GM12801 (cell line): ENCODE data around the gene PTCRA.

ENCODE experiments used
- CTCF ChIP-seq: IDR thresholded peaks from one replicate; pipeline ENCODE4 v1.5.1; 2011; ENCODE audit warnings: control low read depth; ENCODE audit not compliant: insufficient read length; ENCODE audit errors: extremely low read depth

The PTCRA gene

GRCh38 chr6:42904467-42904866, 11.4 kb upstream of the PTCRA start:
- TF ChIP-seq CTCF = no peak

DNA sequence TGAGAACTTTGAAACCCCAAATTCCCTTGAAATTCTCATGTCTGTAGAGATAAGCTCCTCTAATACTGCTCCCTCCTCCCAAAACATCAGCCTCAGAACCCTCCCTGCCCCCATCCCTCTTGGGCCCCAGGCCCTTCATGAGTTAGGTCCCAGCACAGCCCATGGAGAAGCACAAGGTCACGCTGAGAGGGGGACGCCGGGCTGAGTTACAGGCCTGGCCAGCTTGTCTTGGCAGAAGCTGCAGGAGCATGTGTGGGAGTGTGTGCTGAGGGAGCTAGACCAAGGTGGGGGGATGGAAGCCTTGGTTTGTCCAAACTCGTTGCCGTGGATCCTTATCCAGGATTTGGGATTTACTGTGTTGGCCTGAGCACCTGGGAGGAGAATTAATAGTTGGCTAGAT, 8.5 kb upstream of the PTCRA start:
- TF ChIP-seq CTCF = no peak

GRCh38 chr6:42909835-42910234, 6.0 kb upstream of the PTCRA start:
- TF ChIP-seq CTCF = no peak

- TF ChIP-seq CTCF = no peak
These were observed 4.5 kb upstream of the PTCRA start for GRCh38 chr6:42911171-42912021.

- no peak for TF ChIP-seq CTCF
These were observed 1.3 kb upstream of the PTCRA start for GRCh38 chr6:42914546-42914945.

DNA sequence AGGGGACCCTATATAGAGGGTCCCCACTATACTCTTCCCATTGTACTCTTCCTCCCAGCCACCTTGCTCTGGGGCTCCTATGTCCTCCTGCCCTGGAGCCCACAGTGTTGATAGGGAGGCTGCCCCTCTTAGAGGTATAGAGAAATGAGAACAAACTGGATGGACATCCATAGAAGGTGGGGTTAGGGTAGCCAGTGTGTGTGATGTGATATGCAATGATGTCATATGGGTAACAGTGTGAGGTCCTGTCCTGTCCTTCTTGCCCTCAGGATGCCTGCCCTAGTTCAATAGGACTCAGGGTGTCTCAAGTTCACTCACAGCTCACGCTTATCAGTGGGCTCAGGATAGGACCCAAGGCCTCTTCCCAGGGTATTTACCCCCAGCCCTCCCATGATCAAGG, 435 bp downstream of the PTCRA start:
- no peak for TF ChIP-seq CTCF

DNA sequence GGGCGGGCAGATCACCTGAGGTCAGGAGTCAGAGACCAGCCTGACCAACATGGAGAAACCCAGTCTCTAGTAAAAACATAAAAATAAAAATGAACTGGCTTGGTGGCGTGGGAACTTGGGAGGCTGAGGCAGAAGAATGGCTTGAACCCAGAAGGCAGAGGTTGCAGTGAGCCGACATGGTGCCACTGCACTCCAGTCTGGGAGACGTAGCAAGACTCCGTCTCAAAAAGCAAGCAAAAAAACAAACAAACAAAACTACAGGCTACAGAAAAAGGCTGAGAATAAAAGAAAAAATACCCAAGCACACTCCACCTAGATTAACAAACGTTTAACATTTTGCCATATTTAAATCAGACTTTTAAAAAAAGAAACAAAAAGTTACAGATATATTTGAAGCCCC, 5.9 kb downstream of the PTCRA start:
- TF ChIP-seq CTCF = no peak
